Right lobe of liver (tissue), 4 donors: ENCODE data around the gene NRF1.

ENCODE experiments used
- POLR2A ChIP-seq: fragments of 450-650 bp; IDR thresholded peaks from one replicate; pipeline ENCODE4 v1.6.1; 2017; ENCODE audit warnings: antibody characterized with exemption, mild to moderate bottlenecking
- TF ChIP-seq, protein P1 (sequence below), 4 donors: fragments of 200-600 bp in 3 of 4; fragments of 450-650 bp in 1 of 4; IDR thresholded peaks; one replicate each; pipeline versions ENCODE4 v1.5.1 to v1.8.0; 2016 to 2022; ENCODE audit warnings: antibody characterized with exemption in 4 of 4, mild to moderate bottlenecking in 2 of 4
- donor health status: DM: no; HTN: no; CAD: no.
- donor health status: DM: no; HTN: no; CAD: no.
- donor health status: DM: no; HTN: yes; CAD: no.

DNA sequence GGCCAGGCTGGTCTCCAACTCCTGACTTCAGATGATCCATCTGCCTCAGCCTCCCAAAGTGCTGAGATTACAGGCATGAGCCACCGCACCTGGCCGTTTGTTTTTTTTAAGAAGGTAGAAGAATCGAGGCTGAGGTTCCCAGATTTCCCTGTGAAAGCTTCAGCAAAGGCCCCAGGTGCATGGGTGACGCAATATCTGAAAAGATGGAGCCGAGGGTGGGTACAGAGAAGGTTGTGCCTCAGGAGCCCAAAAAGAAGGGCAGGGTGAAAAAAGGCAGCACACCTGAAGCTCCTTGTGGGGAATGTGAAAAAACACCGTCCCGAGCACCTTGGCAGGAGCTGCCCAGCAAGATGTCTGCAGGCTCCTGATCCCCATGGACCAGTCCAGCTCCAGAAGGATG lies 35.8 kb upstream of the NRF1 start:
- TF ChIP-seq, protein P1, sequence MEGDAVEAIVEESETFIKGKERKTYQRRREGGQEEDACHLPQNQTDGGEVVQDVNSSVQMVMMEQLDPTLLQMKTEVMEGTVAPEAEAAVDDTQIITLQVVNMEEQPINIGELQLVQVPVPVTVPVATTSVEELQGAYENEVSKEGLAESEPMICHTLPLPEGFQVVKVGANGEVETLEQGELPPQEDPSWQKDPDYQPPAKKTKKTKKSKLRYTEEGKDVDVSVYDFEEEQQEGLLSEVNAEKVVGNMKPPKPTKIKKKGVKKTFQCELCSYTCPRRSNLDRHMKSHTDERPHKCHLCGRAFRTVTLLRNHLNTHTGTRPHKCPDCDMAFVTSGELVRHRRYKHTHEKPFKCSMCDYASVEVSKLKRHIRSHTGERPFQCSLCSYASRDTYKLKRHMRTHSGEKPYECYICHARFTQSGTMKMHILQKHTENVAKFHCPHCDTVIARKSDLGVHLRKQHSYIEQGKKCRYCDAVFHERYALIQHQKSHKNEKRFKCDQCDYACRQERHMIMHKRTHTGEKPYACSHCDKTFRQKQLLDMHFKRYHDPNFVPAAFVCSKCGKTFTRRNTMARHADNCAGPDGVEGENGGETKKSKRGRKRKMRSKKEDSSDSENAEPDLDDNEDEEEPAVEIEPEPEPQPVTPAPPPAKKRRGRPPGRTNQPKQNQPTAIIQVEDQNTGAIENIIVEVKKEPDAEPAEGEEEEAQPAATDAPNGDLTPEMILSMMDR (IDR thresholded peaks at IDR 0.05): no peak
- TF ChIP-seq POLR2A: no peak
